Sigmoid colon (tissue), 4 donors: ENCODE data around the gene UNC5C.

Source experiments
- POLR2A ChIP-seq, 2 donors: fragments of 450-650 bp; IDR thresholded peaks; one replicate each; pipeline ENCODE4 v1.6.1; 2016; ENCODE audit warnings: antibody characterized with exemption in 2 of 2, mild to moderate bottlenecking in 2 of 2, moderate library complexity in 2 of 2
- POLR2AphosphoS5 ChIP-seq, 4 donors: sonication (generic); formaldehyde crosslinking; IDR thresholded peaks; one replicate each; pipeline ENCODE4 v1.6.1; 2017; ENCODE audit warnings: antibody characterized with exemption in 4 of 4
- TF ChIP-seq, protein P1 (sequence below), 4 experiments: fragments of 450-650 bp in 3 of 4; fragments of 200-600 bp in 1 of 4; IDR thresholded peaks; one replicate each; pipeline ENCODE4 v1.5.1; 2016 to 2019; ENCODE audit warnings: antibody characterized with exemption in 4 of 4, mild to moderate bottlenecking in 3 of 4, moderate library complexity in 2 of 4

DNA sequence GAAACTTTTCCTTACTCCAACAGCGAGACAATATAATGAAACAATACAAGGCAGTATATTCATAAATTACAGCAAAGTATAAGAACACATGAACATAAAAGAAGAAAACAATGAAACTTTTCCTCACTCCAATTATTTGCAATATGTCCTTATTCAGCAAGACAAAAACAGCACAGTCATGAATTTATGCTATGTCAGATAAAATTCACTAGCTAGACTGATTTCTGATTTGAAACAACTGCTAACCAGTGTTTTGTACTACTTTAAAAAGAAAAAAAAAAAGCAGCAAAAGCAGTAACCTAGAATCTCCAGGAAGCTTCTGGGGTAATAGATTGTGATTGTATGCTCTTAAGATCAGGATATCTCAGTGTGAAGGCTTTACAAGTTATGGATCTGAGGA is 45.2 kb upstream of the UNC5C start:
- no peak for TF ChIP-seq POLR2A (IDR thresholded peaks at IDR 0.05)
- TF ChIP-seq, protein P1, sequence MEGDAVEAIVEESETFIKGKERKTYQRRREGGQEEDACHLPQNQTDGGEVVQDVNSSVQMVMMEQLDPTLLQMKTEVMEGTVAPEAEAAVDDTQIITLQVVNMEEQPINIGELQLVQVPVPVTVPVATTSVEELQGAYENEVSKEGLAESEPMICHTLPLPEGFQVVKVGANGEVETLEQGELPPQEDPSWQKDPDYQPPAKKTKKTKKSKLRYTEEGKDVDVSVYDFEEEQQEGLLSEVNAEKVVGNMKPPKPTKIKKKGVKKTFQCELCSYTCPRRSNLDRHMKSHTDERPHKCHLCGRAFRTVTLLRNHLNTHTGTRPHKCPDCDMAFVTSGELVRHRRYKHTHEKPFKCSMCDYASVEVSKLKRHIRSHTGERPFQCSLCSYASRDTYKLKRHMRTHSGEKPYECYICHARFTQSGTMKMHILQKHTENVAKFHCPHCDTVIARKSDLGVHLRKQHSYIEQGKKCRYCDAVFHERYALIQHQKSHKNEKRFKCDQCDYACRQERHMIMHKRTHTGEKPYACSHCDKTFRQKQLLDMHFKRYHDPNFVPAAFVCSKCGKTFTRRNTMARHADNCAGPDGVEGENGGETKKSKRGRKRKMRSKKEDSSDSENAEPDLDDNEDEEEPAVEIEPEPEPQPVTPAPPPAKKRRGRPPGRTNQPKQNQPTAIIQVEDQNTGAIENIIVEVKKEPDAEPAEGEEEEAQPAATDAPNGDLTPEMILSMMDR (IDR thresholded peaks at IDR 0.05), result no peak
- no peak for TF ChIP-seq POLR2AphosphoS5 (IDR thresholded peaks at IDR 0.05)
